Measurements from ENCODE around the gene UNC80.

UNC80 gene

GRCh38 chr2:209808521-209808920, 36.9 kb downstream of the UNC80 start:
- no peak for DNase-seq

DNA sequence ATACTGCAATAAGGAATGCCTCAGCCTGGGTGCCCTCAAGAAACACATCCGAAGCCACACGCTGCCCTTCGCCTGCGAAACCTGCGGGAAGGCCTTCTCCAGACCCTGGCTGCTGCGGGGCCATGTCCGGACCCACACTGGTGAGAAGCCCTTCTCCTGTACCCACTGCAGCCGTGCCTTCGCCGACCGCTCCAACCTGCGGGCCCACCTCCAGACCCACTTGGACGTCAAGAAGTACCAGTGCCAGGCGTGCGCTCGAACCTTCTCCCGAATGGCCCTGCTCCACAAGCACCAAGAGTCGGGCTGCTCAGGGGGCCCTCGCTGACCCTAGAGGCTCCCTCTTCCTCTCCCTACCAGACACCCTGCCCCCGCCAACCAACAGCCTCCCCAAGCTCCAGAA, 37.6 kb downstream of the UNC80 start:
- DNase-seq = no peak

- no peak for DNase-seq
Measured at GRCh38 chr2:209817844-209818271, 46.2 kb downstream of the UNC80 start.

DNA sequence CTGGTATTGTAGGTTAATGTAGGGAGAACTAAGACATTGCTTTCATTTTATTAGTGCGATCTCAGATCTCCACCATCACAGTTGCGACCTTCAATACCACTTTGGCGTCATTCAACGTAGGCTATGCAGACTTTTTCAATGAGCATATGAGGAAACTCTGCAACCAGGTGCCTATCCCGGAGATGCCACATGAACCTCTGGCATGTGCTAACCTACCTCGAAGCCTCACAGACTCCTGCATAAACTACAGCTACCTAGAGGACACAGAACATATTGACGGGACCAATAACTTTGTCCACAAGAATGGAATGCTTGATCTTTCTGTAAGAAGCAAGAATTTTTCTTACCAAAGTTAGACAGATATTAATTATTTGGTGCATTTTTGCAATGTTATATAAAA, 47.3 kb downstream of the UNC80 start:
- DNase-seq = no peak

DNA sequence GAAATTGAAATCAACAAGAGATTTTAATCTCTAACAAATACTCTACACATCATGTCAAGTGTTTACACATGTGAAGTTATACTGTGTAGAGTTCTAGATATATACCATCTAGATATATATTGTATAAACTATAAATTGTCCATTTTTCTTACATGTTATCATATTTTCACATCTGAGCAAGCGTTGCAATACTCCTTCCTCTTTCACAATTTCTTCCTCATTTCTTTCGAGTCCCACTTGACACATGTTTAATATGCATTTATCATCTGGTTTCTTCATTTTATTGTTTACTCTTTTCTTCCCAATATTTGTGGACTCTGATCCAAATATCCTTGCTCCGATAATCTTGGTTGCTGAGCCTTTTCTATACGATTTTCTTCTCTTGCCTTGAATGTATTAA, 50.2 kb downstream of the UNC80 start:
- DNase-seq = no peak

DNA sequence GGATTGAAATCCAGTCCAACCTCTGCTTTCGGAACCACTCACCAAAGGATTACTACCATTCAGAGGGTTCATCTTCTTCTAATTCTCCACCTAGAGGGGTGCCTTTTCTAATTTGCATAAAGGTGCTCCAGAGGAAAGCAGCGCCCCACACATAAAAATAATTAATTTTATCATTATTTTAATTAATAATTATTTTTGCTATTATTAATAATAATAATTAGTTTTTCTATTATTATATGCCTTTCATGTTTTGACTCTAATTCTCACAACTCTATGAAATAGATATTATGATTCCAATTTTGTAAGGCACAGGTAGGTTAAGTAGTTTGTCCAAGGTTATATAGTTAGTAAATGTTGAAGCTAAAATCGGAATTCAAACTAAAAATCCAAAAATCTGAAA, 51.9 kb downstream of the UNC80 start:
- DNase-seq = no peak

GRCh38 chr2:209824391-209824790, 52.8 kb downstream of the UNC80 start:
- no peak for DNase-seq

DNA sequence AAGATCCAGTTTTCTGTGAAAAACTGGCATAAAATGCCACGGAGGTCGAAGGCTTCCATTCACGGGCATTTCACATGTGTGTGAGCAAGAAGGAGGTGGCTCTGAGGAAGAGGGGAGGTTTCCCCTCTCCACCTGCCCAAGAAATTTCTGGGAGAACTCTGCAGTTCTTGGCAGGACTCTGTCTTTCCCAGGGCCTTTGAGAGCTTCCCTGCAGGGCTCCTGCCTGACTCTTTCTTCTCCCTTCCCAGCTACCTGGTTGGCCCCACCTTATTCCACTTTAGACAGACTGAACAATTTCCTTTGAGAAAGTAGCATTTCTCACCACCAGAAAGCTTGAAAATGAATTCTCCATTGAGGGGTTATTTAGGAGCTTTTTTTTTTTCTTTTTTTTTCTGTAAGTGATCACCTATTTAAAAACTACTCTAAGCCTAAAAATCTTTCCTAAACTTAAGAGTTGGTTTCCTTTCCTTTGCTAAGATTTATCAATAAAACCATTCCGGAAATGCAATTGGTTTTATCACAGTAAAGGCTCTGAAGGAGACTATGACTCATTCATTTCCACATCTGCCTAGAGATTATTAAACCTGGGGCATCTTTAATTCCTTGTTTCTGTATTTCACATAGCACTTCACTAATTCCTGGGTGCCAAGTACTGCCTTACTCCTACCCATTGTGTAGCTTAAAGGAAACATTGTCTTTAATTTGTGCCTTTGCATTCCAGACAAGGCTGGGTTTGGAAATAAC, 59.3 kb downstream of the UNC80 start:
- DNase-seq = no peak

DNA sequence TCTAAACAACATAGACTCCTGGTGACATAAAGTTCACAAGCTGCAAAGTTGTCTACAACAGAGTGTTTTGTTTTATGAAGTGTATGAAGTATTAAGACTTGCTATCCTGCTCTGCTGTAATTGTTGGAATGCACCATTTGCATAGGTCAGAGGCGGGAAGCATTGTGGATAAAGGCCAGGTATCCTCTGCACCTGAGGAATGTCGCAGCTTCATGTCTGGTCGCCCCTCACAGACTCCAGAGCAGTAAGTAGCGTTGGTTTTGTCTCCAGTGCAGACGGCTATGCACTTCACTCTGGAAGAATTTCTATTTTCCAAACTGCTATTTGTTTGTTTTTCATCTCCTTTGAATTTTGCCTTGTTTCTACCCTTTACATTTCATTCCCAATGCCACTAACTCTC, 63.1 kb downstream of the UNC80 start:
- no peak for DNase-seq

- DNase-seq = no peak
Measured at GRCh38 chr2:209840434-209840833, 68.8 kb downstream of the UNC80 start.

DNA sequence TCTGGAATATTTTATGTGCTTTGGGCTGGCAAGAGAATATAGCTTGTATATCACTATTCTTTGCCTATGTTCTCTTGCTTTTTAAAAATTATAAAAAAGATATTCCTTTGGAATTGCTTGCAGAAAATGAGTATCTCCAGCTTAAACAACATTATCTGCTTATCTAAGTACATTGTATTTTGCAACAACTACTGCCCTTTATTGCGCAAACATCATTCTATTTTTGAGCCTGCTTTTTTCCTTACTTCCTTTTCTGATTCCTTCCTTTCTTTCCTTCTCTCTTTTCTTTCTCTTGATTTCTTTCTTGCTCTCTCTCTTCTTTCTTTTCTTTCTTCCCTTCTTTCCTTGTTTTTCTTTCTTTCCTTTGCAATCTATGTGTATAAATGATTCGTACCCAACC, 74.0 kb downstream of the UNC80 start:
- no peak for DNase-seq

GRCh38 chr2:209864716-209865295, 93.2 kb downstream of the UNC80 start:
- DNase-seq = no peak

DNA sequence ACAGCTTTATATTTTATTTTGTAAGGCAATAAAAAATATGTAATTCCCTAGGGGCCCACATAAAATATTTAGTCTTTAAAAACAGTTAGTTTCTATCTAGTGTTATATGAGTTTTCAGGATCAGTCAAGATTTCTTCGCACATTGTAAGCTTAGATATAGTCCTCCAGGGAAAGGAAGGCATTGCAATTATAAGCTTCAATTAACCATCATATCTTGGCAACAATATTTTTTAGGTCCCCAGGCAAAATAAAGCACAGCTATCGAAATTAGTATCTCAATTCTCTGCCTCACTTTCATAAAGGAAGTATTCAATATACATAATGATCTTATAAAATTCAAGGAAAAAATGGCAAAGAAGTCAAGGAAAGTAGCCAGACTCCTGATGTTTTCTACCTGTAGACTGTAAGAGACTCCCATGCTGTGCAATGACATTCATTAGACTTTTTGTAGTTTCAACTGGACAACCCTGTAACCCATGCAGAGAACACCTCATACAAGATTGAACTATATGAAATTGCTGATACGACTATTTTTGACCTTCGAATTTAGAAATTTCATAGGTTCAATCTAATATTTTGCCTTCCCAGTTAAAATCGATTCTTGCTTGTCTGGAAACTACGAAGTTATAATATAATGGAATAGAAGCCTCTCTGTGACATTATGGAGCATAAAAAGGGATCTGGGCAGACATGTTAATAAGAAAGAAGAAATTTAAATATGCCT, 96.8 kb downstream of the UNC80 start:
- DNase-seq = no peak

DNA sequence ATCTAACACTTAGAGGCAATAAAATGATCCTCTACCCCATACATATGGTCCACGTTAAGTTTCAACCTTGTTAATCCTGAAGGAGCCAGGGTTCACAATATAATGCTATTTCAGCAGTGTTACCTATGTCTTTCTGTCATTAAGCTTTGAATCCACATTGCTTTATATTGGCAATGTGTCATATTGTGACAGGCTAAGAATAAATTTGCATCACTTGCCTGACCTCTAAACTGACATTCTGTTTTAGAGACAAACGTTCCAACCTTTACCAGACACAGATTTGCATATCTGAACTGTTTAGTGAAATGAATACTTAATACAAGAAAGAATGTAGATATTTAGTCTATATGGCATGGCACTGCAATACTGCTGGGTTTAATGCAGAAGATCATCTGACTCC, 98.4 kb downstream of the UNC80 start:
- no peak for DNase-seq

- DNase-seq = no peak
Measured at GRCh38 chr2:209872675-209873074, 101.0 kb downstream of the UNC80 start.

GRCh38 chr2:209875270-209875669, 103.6 kb downstream of the UNC80 start:
- no peak for DNase-seq

GRCh38 chr2:209876211-209876610, 104.6 kb downstream of the UNC80 start:
- DNase-seq = no peak

DNA sequence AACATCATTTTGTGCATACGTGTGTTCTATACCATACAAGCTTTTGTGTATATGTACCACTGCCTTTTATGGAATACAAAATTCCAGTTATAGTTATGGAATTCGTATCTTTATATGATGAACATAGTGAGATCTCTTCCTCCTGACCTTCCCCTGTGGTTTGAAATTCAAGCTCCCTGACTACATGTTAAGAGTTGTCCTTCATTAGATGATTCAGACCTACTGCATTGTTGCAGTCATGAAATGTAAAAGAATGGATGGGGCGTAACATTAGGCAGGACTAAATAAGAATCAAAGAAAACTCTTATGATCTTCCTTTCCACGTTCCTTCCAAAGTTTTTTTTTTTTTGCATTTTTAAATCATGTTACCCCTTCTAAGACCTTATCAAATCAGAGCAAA, 107.1 kb downstream of the UNC80 start:
- no peak for DNase-seq

GRCh38 chr2:209900638-209901037, 129.0 kb downstream of the UNC80 start:
- no peak for DNase-seq

GRCh38 chr2:209901172-209901571, 129.5 kb downstream of the UNC80 start:
- no peak for DNase-seq

GRCh38 chr2:209905691-209906090, 134.1 kb downstream of the UNC80 start:
- DNase-seq = no peak

DNA sequence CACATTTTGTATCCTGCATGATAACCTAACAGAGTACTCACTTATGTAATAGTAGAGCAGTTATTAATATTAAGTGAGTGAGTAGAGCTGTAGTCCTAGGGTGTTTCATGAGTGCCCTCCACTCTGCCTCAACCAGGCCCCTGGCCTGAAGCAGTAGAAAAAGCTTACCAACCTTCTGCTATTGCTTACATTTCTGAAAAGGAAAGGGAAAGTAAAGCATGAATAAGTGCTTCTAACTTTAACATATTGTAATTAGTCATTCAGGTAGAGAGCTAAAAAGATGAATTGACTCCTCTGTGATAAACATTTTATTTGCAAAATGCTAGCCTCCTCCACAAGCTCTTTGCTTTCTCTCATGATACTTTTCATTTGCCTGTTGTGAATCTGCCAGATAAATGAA, 136.1 kb downstream of the UNC80 start:
- DNase-seq = no peak

DNA sequence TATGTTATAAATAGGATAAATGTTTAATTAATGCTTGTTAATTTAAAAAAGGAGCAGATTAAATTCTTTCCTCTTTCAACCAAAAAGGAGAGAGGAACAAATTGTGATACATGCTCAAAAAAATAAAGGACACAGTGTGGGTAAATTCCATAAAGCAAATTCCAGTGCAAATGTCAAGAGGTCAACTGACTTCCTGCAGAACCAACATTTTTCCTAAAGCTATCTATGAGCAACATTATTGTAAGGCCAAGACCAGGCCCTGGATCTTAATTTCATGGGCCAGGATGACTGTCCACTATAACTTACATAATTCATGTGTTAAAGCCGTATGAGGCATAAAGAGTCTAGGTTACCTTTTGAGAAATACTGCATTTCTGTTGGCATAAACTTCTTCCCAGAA, 136.9 kb downstream of the UNC80 start:
- no peak for DNase-seq

- no peak for DNase-seq
Measured at GRCh38 chr2:209911486-209911885, 139.9 kb downstream of the UNC80 start.
